ENCODE measurements around the gene MRE11. TPM values are rescaled to one million over a fixed set of nuclear protein-coding genes. Genes with fewer than 3 reads are reported as not detected.

MRE11 gene
- total RNA-seq: 15.2 TPM

DNA sequence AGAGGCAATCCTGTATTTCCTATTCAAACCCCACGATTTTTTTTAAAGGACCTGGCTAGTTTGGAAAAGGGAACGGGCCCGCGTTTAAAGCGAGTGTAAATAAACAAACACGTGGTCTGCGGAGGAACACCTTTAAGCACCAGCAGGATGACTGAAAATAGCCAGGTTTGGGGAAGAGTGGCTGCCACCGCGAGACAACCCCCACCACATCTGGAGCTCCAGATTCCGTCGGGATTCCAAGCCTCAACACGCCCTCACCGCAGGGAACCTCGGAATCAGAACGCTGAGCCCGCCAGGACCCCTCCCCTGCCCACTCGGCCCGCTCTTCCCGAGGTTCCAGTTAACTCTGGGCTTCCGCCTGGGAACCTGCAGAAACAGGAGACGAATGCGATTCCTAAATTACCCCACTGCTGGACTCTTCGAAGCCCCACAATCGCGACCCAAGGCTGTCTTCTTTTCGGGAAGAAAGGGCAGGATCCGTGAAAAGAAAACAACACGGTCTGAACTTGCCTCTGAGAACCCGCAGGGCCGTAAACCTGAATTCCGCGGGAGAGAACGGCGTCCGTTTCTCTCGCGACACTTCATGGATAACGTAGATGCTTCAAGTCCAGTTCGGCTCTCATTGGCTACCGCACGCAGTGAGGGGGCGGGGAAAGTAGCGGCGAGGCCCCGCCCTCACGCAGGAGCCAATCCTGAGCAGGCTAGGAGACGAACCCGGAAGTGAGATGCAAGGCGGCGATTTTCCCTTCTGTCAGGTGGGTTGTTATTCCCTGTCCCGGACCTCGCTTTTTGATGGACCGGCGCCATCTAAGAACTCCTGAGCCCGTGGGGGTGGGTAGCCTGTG is at the start of gene MRE11, which contains the start of gene ANKRD49:
TSS of gene MRE11 (minus strand) at position 564 of the 845 bp plus-strand sequence. CDS start 1,043 bp downstream, outside the sequence.
TSS of gene ANKRD49 (plus strand) at position 704 of the 845 bp plus-strand sequence. CDS start 2,710 bp downstream, outside the sequence.

DNA sequence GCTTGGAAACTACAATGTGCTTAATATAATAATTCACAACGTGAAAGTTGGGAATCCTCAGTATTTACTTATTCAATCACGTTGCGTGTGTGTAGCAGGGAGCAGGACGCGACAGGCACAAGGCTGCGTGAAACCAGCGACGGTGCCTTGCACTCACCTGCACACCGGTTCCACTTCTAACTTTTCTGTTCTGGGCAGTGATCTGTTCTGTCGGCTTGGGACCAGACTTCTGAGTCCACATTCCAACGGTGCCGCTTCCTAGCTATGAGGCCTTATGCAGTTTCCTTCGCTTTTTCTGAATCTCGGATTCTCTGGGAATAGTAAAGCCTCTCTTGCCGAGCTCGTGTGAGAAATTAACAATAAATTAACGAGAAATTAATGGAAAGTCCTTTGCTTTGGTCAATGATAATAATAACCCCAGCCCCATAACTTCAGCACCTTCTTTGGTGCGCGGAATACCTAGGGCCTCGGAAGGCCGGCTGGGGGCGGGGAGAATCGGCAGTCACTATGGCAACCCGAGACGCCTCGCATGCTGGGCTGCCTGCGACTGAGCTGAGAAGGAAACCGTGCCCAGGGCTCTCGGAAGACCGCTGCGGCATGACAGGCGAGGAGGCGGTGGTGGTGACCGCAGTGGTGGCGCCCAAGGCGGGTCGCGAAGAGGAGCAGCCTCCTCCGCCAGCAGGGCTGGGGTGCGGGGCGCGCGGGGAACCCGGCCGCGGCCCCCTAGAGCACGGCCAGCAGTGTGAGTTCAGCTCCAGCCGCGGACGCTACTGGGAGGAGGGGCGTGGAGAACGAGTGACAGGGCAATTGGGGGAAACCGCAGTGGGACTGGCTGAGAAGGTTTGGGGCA is 18.5 kb upstream of the MRE11 start, which contains the start of gene C11orf97:
TSS of gene C11orf97 (plus strand) at position 530 of the 850 bp plus-strand sequence. CDS start at position 598, 68 bp downstream.

DNA sequence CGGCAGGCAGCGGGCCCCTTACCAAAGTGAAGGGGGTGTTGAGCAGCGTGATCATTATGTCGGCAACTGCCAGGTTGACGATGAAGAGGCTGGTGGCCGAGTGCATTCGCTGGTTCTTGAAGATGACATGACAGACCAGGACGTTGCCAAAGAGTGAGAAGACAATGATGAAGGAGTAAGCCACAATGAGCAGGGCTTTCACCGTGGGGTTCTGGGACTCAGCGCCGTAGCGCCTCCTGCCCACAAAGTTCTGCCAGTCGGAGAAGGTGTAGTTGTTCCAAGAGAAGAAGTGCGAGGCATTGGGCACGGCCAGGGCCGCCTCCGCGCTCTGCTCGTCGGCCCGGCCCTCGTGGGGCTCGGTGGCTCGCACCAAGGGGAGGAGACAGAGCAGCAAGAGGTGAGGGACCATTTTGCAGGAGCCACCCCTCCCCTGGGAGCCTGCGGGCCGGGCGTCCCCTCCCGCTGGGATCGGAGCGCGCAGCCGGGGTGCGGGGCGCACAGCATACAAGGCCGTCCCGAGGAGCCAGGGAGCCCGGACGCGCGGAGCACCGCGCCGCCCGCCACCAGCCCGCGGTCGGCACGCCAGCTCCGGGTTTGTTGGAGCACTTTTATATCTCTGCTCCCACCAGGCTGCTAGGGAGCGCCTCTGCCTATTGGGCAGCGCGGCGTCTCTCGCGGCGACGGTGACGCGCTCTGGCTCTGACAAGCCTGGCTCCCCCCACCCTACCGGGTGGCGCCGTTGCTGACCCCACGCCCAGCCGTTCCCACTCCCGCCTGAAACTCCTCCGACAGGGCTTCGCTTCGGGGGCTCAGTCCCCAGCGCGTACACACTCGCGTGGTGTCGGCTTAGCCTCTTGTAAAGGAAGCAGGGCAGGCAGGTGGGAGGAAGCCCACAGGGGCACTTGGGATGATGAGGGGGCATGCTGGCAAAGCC is 92.5 kb downstream of the MRE11 start, which contains the start of gene GPR83:
TSS of gene GPR83 (minus strand) at position 581 of the 934 bp plus-strand sequence. CDS start at position 409, 172 bp downstream.

Small RNA genes within 50 kb of the gene (small RNA-seq; reads per million reads assigned to genes)
- 0.36 reads per million, percentile 34 among the genes with 10 or more reads in this experiment for gene MIR548L

Other genes starting within 250 kb of the MRE11 start
- not detected for gene IZUMO1R, start 189.3 kb downstream of the MRE11 start, total RNA-seq
- 4.4 TPM for gene GPR83, start 92.4 kb downstream of the MRE11 start, total RNA-seq
- 18.0 TPM for gene ANKRD49, start 140 bp upstream of the MRE11 start, total RNA-seq
- gene C11orf97, start 18.6 kb upstream of the MRE11 start, total RNA-seq: 2.5 TPM
- gene FUT4, start 50.1 kb upstream of the MRE11 start, total RNA-seq: 6.9 TPM
- gene PIWIL4, start 73.5 kb upstream of the MRE11 start, total RNA-seq: 5.5 TPM